HG03097 (cell line): ENCODE measurements around the gene CDH6.

Source experiments
- ATAC-seq: cut with Tn5 transposase; IDR thresholded peaks from one replicate; pipeline ENCODE4 v1.9.1; 2021; ENCODE audit not compliant: unreplicated experiment, low FRiP score

The CDH6 gene

DNA sequence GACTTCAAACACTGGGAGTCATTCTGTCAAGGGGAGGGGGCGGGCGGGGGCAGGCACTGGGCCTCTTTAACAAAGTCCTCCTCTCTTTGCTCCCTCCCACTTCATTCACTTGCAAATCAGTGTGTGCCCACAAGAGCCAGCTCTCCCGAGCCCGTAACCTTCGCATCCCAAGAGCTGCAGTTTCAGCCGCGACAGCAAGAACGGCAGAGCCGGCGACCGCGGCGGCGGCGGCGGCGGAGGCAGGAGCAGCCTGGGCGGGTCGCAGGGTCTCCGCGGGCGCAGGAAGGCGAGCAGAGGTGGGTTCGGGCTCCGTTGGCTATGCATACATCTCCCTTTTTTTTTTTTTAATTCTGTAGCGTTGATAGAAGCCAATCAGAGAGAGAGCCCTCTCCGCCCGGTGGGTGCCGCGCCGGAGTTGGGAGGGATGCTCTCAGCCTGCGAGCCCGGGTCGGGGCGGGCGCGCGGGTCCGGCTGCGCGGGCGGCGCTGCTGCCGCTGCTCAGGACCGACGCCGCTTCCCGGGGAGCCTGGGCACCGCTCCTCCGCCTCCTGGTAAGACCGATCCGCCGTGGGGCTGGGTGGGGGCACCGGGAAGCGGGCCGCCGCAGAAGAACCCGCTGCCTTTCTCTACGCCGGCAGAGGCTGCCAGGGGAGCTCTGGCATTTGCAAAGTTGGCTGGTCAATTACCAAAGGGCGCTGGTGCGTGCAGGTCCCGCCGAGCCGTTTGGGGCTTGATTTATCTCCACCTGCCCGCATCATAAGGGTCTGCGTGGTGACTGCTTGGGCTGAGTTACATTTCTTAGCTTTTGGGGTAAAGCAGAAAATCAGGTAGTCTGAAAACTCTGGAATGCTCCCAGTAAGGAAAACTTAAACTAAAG is at the start of gene CDH6:
Gene CDH6 (plus strand): TSS at position 96 of the 877 bp plus-strand sequence. CDS start 73,788 bp downstream, outside the sequence.
- no peak for ATAC-seq

- ATAC-seq, result no peak
Observed at GRCh38 chr5:31144364-31144763, 49.1 kb upstream of the CDH6 start.

GRCh38 chr5:31148959-31149475 is 44.5 kb upstream of the CDH6 start:
- ATAC-seq, result no peak

DNA sequence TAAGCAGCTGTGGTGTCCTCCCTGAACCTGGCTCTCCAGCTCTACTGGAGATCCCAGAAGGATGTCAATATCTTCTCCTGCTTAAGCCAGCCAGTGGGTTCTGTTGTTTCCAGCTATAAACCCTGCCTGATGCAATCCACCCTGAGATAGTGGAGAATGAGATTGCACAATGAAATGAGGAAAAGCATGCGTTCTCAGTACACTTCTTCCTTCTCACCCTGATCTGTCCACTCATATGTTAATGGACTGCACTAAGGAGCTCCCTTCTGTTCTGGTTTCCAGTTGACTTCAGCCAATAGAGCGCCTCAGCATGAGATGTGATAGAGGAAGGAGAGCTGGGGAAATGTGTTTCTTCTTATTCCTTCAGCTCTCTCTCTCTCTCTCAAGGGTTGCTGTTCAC is 40.0 kb upstream of the CDH6 start:
- no peak for ATAC-seq

- ATAC-seq, result no peak
Observed at GRCh38 chr5:31156631-31157160, 36.8 kb upstream of the CDH6 start.

GRCh38 chr5:31157720-31158119 is 35.8 kb upstream of the CDH6 start:
- ATAC-seq, result no peak

DNA sequence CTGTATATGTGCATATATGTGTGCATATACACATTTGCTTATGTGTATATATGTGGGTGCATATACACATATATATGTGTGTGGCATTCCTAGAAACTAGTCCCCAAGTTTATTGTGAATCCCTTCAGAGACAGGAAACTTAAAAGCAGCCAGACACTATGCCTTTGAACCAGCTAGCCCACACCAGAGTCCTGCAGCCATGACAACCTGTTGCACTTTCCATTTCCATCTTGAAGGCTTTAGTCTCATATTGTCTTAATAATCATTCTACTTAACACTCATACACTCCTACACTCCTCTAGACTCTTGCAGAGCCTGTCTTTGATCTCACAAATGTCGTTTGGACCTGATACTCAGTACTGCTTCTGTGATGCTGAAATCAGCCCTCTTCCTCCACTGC is 34.8 kb upstream of the CDH6 start:
- no peak for ATAC-seq

DNA sequence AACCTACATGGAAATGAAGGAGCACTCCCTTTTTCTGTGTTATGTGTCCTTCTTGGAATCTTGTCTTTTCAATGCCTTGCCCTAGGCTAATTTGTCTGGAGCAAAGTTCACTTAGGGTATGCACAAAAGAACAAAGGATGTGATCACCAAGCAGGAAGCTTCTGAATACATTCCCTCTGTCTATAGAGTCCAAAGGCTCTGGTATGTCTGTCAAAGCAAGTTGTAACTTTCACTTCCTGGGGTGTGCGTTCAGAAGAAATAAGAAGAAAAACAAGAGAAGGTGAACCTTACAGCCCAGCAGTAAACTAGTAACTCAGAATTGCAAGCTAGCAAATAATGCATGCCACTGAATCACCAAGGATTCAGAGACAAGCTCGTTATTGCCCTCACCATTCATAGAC is 31.7 kb upstream of the CDH6 start:
- ATAC-seq, result no peak

DNA sequence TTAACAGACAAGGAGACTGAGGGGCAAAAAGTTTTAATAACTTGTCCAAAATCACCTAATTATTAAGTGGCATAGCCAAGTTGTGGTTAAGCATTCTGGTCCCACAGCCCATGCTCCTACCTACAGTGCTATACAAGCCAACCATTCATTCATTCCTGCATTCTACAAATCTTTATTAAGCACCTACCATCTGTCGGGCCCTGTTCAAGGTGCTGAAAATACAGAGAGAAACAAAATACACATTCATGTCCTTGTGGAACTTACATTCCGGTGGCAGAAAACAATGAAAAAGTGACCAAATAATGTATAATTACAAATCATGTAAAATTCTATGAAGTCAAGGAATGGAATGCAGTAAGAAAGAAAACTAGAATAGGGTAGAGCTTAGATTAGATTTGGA is 27.8 kb upstream of the CDH6 start:
- ATAC-seq, result no peak

DNA sequence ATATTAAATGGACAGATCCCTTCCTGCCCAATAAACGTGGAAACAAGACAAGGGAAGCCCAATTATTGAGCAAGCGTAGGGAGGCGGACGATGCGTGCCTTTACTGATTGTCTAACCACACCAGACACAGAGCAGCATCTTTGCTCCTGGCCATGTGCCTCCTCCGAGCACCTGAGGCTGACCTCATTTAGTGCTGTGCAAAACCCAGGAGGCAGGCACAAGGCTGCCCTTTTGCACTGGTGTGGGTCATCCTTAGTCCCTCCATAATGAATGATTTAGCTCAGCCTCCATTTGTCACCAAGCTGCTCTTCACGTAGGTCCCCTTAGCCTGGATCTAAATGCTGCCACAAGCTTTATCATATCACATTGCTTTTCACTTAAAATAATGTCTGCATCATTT is 24.1 kb upstream of the CDH6 start:
- no peak for ATAC-seq

- ATAC-seq, result no peak
Observed at GRCh38 chr5:31172881-31173280, 20.6 kb upstream of the CDH6 start.

DNA sequence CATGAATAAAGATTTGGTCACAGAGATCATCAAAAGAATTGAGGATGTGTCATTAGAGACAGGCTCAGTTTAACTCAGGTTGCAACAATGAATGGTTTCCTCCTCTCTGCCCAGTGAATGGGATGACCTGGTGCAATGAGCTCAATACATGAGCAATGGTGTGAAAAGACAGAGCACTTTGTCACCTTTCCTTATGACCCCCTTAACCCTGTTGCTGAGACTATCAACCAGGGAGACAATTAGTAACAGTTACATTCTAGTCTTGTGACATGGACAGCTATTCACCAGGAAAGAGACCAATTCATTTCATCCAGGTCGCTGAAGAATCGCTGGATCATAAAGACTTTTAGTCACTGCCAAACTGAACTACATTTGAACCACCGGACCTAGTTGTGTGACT is 19.9 kb upstream of the CDH6 start:
- ATAC-seq, result no peak

GRCh38 chr5:31181376-31181987 is 12.0 kb upstream of the CDH6 start:
- no peak for ATAC-seq

DNA sequence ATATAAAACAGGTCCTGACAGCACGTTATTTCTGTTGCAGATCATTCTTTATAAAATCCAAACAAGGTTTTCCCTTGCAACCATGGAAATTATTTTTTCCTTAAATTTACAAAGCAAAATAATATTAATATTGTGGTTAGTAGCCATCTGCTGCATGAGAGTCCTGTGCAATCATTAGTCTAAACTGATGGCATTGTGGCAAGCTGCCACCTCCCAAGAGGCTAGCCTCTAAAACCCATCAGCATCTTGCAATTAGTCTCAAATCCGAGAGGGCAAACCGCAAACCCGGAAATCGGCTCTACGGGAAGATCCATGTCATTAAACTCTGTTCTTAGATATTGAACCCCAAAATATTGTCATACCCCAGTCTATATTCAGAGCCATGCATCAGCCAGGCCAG is 11.3 kb upstream of the CDH6 start:
- ATAC-seq, result no peak

DNA sequence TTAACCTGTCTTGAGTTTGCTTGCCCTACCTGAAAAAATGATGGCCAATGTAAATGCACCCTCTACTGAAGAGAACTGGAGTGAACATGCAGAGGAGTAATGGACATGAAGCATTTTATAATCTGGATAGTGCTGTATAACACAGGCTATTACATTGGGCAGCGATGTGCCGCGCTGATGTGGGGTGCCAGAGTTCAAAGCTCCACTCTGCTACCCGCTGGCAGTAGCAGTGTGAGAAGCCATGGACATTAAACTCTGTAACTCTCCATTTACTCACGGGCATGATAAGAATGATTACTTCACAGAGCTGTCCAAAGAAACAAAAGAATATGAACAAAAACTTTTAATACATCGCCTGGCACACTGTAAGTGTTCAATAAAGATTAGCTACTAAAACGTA is 7.5 kb upstream of the CDH6 start:
- ATAC-seq, result no peak

- no peak for ATAC-seq
Observed at GRCh38 chr5:31186672-31187267, 6.7 kb upstream of the CDH6 start.

GRCh38 chr5:31187591-31187990 is 5.9 kb upstream of the CDH6 start:
- ATAC-seq, result no peak

DNA sequence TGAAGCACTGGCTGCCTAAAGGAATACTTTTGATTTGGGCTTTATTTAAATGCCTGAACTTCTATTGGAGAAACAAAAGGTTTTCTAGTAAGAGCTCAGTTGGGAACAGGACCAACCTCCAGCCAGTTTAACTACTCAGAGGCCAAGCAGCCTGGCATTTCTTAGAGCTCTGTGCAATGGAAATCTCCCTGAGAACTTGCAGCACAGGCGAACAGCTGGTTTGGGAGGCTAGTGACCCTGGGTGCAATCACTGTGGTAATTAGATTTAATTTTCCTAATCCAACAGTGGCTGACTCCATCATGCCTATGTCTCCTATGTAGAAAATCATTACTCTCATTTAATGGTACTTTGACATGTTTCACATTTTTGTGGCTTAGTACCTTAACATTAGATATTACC is 1.0 kb upstream of the CDH6 start:
- no peak for ATAC-seq

GRCh38 chr5:31193116-31193515 is 370 bp upstream of the CDH6 start:
- no peak for ATAC-seq

- ATAC-seq, result no peak
Observed at GRCh38 chr5:31194468-31194813, 955 bp downstream of the CDH6 start.

- no peak for ATAC-seq
Observed at GRCh38 chr5:31194892-31195555, 1.5 kb downstream of the CDH6 start.
